NCI-H226 (cell line): ENCODE measurements around the gene MAGI2.
A peak's percentile ranks its signal among the peaks of the same experiment; 100 is the strongest.
"Not testable (repeated sequence)": the region's sequence is repeated elsewhere in the genome, so short reads cannot be mapped to it uniquely, and the experiment has no call there.

Source experiments
- DNase-seq: peaks from one replicate; pipeline ENCODE4 v3.0.0-alpha.2; 2015

MAGI2 gene

DNA sequence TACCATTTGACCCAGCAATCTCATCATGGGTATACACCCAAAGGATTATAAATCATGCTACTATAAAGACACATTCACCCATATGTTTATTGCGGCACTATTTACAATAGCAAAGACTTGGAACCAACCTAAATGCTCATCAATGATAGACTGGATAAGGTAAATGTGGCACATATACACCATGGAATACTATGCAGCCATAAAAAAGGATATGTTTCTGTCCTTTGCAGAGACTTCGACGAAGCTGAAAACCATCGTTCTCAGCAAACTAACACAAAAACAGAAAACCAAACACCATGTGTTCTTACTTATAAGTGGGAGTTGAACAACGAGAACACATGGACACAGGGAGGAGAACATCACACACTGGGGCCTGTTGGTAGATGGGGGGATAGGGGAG, 1131.2 kb downstream of the MAGI2 start:
- DNase-seq: not testable (repeated sequence)

GRCh38 chr7:78317371-78317770, 1136.1 kb downstream of the MAGI2 start:
- no peak for DNase-seq

DNA sequence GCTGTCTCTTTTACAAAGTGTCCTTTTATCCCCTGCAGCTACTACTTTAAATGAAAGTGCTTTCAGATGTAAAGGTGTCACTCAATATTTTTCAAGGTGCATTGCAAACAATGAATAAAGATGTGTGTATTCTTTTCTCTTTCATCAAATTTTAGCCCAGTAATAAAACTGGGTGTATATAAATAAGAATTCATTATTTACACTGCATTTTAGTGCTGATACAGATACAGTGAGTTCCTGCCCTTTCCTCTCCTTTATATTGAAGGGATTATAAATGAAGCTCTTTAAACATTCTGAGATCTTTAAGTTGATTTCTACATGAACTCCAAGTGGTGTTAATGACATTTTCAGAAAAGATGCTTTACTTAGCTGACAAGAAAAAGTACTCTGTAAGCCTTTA, 1137.4 kb downstream of the MAGI2 start:
- no peak for DNase-seq

- DNase-seq: no peak
Measured at GRCh38 chr7:78315119-78315518, 1138.3 kb downstream of the MAGI2 start.

DNA sequence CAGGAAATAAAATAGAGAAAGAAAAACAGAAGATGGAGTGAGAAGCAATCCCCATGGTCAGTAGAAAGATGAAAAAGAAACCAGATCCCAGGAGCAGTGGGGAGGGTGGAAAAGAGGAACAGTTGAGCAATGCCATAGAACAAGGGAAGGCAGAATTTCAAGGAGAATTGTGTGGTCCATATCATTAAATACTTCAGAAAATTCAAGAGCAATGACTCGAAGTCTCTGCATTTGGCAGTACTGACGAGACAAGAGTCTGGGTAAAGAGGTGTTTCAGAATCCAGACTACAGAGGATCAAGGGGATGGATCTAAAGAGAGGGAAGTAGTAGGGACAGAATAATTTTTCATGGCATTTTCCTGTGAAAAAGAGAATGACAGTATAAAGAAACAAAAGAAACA, 1142.3 kb downstream of the MAGI2 start:
- DNase-seq: no peak

- DNase-seq: no peak
Measured at GRCh38 chr7:78307892-78308291, 1145.6 kb downstream of the MAGI2 start.

DNA sequence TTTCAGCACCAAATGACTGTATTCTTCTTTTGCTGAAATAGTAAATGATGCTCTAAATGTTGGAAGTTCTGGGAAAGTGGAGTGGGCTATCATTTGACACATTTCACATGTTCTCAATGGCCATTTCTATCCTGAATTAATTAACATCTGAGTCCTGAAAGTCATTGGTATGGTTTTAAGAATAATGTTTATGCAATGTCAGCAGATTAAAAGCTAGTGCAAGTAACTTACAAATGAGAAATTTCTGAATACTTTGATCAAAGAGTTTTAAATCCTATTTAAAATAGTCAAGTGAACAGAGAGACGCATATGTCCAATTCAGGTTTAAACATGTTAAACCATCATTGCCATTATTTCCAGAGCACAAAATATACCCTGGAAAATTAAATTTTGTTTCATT, 1146.8 kb downstream of the MAGI2 start:
- DNase-seq: no peak

GRCh38 chr7:78301407-78301806, 1152.1 kb downstream of the MAGI2 start:
- DNase-seq: peak; percentile 16

DNA sequence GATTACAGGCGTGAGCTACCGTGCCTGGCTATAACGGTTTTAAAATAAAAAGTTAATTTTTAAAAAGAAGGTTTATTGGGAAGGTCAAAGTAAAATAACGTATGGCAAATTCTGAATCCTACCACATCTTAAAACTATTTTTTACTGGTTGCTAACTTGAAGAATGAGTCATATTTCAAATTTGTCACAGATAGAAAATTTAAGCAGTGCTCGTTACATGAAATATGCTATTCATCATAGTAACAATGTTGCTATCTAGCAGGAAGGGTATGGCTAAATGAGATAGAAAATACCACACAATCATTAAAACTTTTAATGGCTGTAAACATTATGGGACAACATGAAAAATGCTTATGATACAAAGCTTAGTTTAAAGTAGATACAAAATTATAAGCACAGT, 1154.4 kb downstream of the MAGI2 start:
- no peak for DNase-seq

DNA sequence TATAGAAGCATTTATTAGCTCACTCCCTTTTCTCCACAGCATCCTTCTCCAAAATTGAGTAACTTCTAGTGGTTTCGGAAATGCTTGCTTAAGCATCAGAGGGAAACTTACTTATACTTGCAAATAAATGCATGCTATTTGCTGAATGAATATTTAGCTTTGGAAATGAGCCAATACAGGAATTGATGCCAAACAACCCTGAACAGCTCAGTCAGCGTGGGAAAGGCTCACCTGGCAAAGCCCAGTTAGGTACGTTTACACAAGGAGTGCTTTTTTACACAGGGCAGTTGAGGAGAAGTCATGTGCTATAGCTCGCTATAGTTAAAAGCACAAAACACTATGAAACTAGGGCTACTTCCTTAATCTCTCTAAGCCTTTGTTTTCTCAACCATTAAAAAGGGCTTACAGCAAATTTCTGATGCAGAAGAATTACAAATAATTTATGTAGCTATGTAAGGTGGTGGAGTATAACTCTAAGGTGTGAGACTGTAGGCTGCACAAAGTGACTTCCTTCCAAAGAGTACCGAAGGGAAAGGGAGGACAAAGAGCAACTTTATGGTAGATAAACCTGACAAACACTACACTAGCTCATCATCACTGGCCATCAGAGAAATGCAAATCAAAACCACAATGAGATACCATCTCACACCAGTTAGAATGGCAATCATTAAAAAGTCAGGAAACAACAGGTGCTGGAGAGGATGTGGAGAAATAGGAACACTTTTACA, 1156.7 kb downstream of the MAGI2 start:
- no peak for DNase-seq

DNA sequence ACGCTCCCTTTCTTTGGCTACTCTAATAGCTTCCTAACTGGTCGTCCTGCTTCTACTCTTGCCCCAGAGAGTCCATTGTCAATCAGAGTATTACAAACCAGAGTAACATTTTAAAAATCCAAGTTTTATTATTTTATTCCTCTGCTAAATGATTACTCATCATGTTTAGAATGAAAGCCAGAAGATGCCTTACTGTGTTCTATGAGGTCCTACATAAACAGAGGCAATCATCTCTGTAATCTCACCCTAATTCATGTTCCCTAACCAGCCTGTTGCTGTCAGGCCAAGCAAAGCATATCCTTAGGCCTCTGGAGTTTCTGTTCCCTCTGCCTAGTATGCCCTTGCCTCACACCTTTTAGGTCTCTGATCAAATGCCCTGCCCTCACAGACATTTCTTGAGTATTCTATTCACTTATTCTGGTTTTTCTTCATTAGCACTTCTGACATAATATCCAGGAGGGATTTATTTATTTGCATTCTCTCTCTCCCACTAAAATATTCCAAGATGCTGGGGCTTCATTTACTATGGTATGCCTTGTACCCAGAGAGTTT, 1157.3 kb downstream of the MAGI2 start:
- DNase-seq: no peak

DNA sequence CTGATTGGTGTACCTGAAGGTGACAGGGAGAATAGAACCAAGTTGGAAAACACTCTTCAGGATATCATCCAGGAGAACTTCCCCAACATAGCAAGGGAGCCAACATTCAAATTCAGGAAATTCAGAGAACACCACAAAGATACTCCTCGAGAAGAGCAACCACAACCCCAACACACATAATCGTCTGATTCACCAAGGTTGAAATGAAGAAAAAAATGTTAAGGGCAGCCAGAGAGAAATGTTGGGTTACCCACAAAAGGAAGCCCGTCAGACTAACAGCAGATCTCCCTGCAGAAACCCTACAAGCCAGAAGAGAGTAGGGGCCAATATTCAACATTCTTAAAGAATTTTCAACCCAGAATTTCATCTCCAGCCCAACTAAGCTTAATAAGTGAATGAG, 1164.0 kb downstream of the MAGI2 start:
- DNase-seq: not testable (repeated sequence)

GRCh38 chr7:78284945-78285344, 1168.5 kb downstream of the MAGI2 start:
- no peak for DNase-seq

DNA sequence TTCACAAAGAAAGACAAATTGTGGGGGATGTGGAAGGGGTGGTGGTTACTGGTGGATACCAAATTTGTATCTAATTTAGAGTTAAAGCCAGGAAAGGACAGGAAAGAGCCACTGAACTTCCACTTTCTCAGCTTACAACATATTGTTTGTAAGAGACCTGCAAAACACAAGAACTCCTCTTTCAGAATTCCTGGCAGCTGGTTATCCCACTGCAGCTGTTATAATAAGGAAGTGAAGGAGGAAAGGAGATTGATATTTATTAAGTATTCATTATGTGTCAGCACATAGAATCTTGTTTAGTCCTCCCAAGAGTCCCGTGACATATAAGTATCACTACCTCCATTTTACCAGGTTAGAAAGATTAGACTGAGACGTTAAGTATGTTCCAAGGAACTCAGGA, 1173.2 kb downstream of the MAGI2 start:
- no peak for DNase-seq

DNA sequence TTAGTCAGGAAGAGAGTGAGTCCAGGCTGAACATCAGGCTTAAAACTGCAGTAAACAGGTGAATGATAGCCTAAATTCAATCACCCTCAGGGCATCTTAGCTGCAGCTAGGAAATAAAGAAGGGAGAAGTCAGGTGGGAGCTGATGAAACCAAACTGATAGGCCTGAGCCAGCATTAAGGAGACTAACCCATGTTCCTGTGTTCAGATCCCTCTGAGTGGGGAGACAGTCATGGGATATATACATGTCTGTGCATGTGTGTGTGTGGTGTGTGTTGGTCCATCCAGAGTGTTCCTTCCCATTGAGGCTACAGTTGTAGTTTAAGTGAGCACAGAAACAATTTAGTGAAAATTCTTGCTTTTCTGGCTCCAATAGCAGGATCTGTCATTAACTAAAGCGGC, 1174.0 kb downstream of the MAGI2 start:
- no peak for DNase-seq

DNA sequence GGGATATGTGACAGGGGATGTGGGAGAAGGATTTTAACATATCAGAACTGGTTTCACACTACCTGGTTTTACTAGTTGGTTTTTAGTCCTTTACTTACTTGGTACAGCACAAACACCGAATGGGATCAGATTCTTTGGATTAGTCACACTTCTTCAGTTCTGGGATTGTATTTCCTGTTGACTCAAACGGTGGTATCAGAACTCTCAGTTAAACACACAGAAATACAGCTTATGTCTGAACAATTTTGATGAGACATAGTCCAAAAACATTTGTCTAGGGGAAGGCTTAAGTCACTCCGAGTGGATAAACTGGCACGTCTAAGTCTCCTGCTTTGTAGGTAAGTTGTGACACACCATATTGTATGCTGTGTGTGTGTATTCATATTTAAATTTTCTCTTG, 1174.4 kb downstream of the MAGI2 start:
- DNase-seq: peak; percentile 83

- no peak for DNase-seq
Measured at GRCh38 chr7:78267141-78267540, 1186.3 kb downstream of the MAGI2 start.

DNA sequence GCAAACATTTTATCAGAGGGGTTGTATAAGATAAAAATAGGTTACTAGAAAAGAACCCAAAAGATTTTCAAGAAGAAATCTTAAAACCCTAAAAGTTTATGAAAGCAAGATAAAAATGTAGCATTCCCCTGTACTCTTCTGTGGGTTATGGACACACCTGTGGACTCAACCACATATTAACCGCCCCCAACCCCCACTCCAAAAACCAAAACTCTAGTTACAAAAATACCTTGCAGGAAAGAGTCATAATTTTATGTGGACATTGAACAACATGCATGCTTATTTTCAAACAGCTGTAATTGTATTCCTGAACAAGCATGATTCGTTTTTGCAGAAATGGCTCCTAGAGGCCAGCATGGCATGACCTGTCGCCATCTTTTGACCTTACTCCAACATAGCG, 1188.0 kb downstream of the MAGI2 start:
- no peak for DNase-seq

GRCh38 chr7:78265071-78265470, 1188.4 kb downstream of the MAGI2 start:
- no peak for DNase-seq

- no peak for DNase-seq
Measured at GRCh38 chr7:78264105-78264504, 1189.4 kb downstream of the MAGI2 start.

- no peak for DNase-seq
Measured at GRCh38 chr7:78261739-78262138, 1191.7 kb downstream of the MAGI2 start.

GRCh38 chr7:78261302-78261701, 1192.2 kb downstream of the MAGI2 start:
- DNase-seq: no peak

DNA sequence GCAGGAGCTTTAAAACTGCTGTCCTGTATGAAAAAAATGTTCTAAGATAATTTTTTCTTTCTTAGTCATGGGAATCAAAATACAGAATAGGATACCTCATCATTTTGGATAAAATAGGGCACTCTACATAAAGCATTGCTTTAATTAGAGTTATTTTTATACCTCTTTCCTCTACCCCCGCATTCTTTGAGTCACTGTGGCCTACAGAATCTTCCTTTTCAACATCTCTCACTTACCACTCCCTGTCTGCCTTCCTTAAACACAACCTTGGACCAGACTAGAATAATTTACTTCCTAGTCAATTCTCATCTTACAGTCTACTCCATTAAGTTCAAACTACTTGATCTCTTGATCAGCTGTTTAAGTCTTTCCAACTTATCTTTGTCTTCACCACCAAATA, 1192.6 kb downstream of the MAGI2 start:
- no peak for DNase-seq

- no peak for DNase-seq
Measured at GRCh38 chr7:78254726-78255055, 1198.8 kb downstream of the MAGI2 start.
